Gastroesophageal sphincter (tissue), 3 donors: ENCODE data around the gene CLIC4.

Experiments
- POLR2A ChIP-seq, 2 donors: fragments of 450-650 bp; IDR thresholded peaks; one replicate each; pipeline ENCODE4 v1.6.1; 2017; ENCODE audit warnings: antibody characterized with exemption in 2 of 2, mild to moderate bottlenecking in 2 of 2, moderate library complexity in 1 of 2
- TF ChIP-seq, protein P1 (sequence below), 4 experiments: fragments of 200-600 bp in 2 of 4; fragments of 450-650 bp in 2 of 4; sonication (generic) in 1 of 4; IDR thresholded peaks; one replicate each; pipeline ENCODE4 v1.5.1; 2017 to 2019; ENCODE audit warnings: antibody characterized with exemption in 4 of 4, mild to moderate bottlenecking in 2 of 4, moderate library complexity in 2 of 4

DNA sequence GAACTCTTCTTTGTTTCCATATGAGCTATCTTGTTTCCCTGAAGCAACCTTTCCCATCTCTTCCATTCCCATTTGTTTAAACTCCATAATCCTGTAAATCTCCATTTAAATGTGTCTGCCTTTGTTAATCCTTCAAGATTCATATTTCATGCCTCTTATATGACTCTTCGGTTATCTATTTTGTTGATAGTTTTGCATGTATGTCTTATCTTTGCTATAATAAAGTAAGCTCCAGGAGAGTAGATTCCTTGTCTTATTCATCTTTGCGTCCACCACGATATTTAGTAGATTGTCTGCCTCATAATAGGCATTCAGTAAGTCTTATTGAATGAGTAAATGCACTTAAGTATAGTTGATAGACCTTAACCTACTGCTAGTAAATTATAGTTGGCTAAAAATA lies 18.4 kb downstream of the CLIC4 start:
- TF ChIP-seq, protein P1, sequence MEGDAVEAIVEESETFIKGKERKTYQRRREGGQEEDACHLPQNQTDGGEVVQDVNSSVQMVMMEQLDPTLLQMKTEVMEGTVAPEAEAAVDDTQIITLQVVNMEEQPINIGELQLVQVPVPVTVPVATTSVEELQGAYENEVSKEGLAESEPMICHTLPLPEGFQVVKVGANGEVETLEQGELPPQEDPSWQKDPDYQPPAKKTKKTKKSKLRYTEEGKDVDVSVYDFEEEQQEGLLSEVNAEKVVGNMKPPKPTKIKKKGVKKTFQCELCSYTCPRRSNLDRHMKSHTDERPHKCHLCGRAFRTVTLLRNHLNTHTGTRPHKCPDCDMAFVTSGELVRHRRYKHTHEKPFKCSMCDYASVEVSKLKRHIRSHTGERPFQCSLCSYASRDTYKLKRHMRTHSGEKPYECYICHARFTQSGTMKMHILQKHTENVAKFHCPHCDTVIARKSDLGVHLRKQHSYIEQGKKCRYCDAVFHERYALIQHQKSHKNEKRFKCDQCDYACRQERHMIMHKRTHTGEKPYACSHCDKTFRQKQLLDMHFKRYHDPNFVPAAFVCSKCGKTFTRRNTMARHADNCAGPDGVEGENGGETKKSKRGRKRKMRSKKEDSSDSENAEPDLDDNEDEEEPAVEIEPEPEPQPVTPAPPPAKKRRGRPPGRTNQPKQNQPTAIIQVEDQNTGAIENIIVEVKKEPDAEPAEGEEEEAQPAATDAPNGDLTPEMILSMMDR (IDR thresholded peaks at IDR 0.05) = no peak
- TF ChIP-seq POLR2A (IDR thresholded peaks at IDR 0.05) = no peak
